HG03066 (cell line): Measurements from ENCODE around the gene RIOK3.
A peak's percentile ranks its signal among the peaks of the same experiment; 100 is the strongest.
"Not testable (repeated sequence)": the region's sequence is repeated elsewhere in the genome, so short reads cannot be mapped to it uniquely, and the experiment has no call there.

Source experiments
- ATAC-seq: cut with Tn5 transposase; IDR thresholded peaks from one replicate; pipeline ENCODE4 v1.9.1; 2021; ENCODE audit warnings: low read depth; ENCODE audit not compliant: unreplicated experiment

The RIOK3 gene

DNA sequence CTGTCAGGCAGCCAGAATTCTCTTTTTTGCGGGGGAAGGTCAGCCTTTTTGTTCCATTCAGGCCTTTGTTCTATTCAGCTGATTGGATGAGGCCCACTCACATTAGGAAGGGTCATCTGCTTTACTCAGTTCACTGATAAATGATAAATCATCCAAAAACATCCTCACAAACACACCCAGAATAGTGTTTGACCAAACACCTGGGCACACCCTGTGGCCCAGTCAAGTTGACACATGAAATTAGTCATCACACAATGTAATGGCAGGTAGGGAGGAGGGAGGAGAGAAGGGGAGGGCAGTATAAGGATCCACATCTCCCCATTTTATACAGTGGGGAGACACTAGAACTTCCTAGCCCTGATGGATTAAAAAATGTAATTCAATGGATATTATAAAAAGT, 41.9 kb downstream of the RIOK3 start:
- no peak for ATAC-seq

DNA sequence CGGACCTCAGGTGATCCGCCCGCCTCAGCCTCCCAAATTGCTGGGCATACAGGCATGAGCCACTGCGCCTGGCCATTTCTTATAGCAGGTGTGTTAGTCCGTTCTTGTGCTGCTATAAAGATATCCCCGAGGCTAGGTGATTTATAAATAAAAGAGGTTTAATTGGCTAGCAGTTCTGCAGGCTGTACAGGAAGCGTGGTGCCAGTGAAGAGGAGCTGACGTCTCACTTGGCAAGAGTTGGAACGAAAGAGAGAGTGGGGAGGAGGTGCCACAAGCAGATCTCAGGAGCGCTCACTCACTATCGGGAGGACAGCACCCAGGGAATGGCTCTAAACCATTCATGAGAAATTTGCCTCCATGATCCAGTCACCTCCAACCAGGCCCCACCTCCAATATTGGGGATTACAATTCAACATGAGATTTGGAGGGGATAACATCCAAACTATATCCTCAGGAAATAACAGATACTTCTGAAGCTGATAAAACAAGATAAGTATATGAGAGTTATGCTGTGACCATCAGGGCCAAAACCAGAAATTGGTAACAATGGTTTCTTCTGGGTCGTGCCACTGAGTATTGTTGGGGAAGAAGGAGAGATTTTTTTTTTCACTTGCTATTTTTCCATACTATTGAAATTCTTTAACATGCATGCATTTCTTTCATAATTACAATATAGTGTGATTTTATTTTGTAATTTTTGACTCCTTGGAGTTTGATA, 42.8 kb downstream of the RIOK3 start:
- no peak for ATAC-seq

DNA sequence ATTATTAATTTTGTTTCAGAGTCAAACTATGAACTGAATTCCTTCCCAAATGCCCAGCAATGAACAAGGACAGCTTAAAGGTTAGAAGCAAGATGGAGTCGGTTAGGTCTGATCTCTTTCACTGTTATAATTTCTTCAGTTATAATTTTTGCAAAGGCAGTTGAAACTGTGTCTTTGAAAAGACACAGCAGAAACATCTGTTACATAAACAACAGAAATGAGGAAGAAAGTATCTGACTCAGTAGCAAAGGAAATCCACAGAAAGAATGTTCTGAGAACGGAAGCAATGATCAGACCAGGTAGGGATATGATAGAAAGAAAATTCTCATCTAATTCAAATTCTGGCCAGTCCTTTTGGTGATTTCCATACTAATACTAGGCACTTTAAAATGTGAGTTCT, 45.0 kb downstream of the RIOK3 start:
- no peak for ATAC-seq

DNA sequence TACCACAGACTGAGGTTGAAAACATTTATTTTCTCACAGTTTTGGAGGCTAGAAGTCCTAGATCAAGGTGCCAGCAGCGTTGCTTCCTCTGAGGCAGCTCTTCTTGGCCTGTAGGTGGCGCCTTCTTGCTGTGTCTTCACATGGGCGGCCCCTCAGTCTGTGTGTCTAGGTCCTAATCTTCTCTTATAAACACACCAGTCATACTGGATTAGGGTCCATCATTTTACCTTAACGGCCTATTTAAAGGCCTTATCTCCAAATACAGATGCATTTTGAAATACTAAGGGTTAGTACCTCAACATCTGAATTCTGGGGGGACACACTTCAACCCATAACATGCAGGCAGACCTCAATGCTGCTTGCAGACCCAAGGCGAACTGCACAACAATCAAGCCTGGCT, 45.8 kb downstream of the RIOK3 start:
- ATAC-seq = peak; percentile 40

- ATAC-seq = no peak
Observed at GRCh38 chr18:23499291-23499781, 46.2 kb downstream of the RIOK3 start.

- no peak for ATAC-seq
Observed at GRCh38 chr18:23501626-23502025, 48.5 kb downstream of the RIOK3 start.

GRCh38 chr18:23502516-23503037, 49.5 kb downstream of the RIOK3 start:
- no peak for ATAC-seq

DNA sequence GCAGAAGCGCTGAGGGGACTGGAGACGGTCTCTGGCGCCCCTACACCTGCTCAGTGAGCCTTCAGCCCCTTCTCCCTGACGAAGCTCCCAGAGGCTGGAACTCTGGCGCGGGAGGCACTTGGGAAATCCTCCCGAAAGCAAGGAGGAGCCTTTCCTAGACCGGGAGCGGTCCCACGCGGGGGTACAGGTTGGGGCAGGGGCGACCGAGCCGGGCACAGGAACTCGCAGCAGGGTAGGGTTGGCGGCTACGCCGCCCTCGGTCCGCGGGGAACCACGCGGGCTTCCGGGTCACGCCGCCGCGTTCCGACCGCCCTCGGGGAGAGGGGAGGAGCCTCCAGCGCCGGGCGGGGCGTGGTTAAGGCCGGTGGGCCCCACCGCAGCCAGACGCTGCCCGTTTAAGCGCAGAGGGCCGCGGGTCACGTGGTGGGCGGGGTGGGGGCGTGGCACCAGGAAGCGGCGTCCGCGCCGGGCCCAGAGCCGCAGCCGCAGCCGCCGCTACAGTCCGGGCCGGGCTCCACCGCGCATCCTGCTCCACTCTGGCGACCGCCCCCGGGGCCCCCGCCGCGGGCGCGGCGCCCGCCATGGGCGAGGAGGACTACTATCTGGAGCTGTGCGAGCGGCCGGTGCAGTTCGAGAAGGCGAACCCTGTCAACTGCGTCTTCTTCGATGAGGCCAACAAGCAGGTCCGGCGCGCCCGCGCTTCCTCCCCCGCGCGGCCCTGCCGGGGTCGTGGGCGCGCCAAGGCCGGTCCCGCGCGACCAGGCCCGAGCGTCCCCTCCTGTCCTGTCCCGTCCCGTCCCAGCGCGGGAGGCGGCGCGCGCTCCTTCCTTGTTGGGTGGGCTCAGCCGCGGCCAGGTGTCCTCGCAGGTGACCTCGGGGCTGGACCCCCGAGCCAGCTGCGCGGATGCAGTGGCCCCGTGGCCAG, 50.2 kb downstream of the RIOK3 start, which contains the start of gene RMC1:
Gene RMC1, plus strand, starts transcription at position 474 of the 925 bp plus-strand sequence. Its CDS starts 108 bp downstream, at position 582.
- peak; percentile 75 for ATAC-seq

DNA sequence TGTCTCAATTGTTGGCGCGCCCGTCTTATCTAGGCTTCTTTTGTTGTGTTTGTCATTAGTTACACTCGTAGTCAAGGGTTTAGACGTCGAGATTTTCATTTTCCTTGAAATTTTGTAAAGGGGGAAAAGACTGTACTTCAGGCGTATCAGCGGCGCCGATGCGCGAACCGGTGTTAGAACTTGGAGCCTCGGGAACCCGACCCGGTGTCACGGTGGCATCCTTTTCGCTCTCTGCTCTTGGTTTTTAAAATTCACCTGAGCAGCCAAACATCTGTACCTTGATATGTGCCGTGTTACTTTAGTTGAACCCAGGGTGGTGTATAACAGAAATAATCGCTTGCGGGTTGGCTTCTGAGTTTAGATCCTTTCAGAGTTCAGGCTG, 50.9 kb downstream of the RIOK3 start:
- ATAC-seq = no peak

- peak; percentile 47 for ATAC-seq
Observed at GRCh38 chr18:23504720-23505119, 51.6 kb downstream of the RIOK3 start.

DNA sequence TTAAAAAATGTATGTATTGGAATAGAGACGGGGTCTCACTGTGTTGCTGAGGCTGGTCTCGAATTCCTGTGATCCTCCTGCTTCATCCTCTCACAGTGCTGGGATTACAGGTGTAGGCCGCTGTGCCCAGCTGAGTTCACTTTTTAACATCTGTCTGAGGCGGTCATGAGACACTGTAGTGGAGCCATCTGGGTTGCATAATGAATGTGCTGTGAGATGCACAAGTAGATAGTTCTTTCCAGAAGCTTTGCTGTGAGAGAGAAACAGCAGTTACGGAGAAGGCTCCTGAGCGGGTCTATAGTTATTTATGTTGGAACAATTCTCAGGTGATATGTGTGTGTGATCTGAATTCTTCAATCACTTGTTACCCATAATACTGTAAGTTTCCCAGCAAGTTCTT, 53.3 kb downstream of the RIOK3 start:
- ATAC-seq = no peak

GRCh38 chr18:23510923-23511322, 57.8 kb downstream of the RIOK3 start:
- not testable (repeated sequence) for ATAC-seq

DNA sequence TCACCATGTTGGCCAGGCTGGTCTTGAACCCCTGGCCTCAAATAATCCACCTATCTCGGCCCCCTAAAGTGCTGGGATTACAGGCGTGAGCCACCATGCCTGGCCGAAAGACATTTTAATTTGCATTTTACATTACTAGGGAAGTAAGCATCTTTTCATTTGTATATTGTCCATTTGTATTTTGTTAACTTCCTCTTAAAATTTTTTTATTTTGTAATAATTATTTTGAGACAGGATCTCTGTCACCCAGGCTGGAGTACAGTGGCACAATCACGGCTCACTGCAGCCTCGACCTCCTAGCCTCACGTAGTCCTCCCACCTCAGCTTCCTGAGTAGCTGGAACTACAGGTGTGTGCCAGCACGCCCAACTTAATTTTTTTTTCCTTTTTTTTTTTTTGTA, 59.1 kb downstream of the RIOK3 start:
- not testable (repeated sequence) for ATAC-seq

DNA sequence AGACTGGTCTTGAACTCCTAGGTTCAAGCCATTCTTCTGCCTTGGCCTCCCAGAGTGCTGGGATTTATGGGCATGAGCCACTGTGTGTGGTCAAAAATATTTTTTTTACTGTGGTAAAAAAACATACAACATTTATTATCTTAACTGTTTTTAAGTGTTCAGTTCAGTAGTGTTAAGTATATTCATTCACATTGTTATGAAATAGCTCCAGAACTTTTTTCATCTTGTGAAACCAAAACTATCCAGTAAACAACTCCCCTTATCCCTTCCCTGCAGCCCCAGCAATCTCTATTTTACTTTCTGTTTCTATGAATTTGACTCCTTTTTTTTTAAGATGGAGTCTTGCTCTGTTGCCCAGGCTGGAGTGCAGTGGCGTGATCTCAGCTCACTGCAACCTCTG, 59.6 kb downstream of the RIOK3 start:
- no peak for ATAC-seq

- ATAC-seq = peak; percentile 84
Observed at GRCh38 chr18:23515911-23516546, 62.9 kb downstream of the RIOK3 start.

DNA sequence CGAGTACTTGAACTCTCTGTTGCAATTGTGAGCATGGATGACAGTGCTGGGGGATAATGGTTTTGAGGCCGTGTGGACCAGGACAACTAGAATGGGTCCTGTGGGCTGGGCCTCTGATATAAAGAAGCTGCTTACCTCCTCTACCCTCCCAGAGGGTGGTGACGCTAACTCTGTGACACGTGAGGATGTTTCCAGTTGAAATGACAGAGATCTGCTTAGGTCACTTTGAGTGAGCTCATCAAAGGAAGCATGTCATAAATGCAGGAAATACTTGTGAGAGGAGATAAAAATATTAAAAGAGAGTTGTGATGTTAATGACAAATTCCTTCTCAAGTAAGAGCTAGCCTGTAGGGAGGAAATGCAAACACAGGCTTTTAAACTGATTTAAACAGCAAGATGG, 66.6 kb downstream of the RIOK3 start:
- no peak for ATAC-seq

GRCh38 chr18:23521271-23521670, 68.2 kb downstream of the RIOK3 start:
- ATAC-seq = no peak

DNA sequence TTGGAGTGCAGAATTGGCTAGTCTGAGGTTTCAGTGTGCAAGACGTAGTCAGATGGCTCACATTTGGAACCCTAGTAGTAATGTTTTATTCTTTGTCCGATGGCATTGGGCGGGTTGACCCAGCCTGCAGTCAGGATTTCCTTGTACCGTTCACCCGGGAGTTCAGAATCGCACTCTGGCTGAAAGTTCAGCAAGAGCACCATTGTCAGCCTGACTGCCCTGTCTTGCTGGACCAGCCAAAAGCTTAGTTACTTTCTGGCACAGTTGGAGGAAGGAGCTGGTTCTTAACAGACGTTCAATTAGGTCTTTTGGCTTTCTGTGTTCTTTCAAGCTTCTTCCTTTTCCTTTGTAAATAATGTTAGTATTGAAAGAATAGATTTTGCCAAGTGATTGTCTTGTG, 68.8 kb downstream of the RIOK3 start:
- ATAC-seq = no peak

GRCh38 chr18:23523429-23524212, 70.5 kb downstream of the RIOK3 start:
- ATAC-seq = no peak

GRCh38 chr18:23524213-23524707, 71.2 kb downstream of the RIOK3 start:
- no peak for ATAC-seq
